GM23338 (cell line): ENCODE measurements around the gene DMRTB1. TPM values are rescaled to one million over a fixed set of nuclear protein-coding genes. Genes with fewer than 3 reads are reported as not detected.

Source experiments
- ATAC-seq: fragments of 200-7000 bp; cut with Tn5 transposase; 3 replicates; pipeline ENCODE4 v1.9.1; 2020
- DNase-seq: peaks from one replicate; pipeline ENCODE4 v3.0.0-alpha.2; 2015; ENCODE audit warnings: low spot score
- H2AFZ ChIP-seq: fragments of 200-600 bp; sonication (generic); 2 replicates; pipeline ENCODE4 v1.8.0; 2016; ENCODE audit warnings: antibody characterized with exemption, mild to moderate bottlenecking, moderate library complexity
- H3F3A ChIP-seq: fragments of 200-600 bp; sonication (generic); replicated peaks from 2 replicates; pipeline ENCODE4 v1.8.0; 2017; ENCODE audit warnings: antibody characterized with exemption, mixed run types, low read depth
- H3K27ac ChIP-seq: fragments of 200-600 bp; sonication (generic); 2 replicates; pipeline ENCODE4 v1.6.1; 2016; ENCODE audit warnings: low read depth
- H3K27me3 ChIP-seq: fragments of 200-600 bp; sonication (generic); 2 replicates; pipeline ENCODE4 v1.8.0; 2016; ENCODE audit warnings: mild to moderate bottlenecking, mixed run types, moderate library complexity; ENCODE audit not compliant: insufficient read depth
- H3K36me3 ChIP-seq: fragments of 200-600 bp; sonication (generic); 2 replicates; pipeline ENCODE4 v1.8.0; 2016; ENCODE audit warnings: mild to moderate bottlenecking; ENCODE audit not compliant: insufficient read depth
- H3K4me1 ChIP-seq: fragments of 200-600 bp; sonication (generic); 2 replicates; pipeline ENCODE4 v1.8.0; 2016; ENCODE audit warnings: mild to moderate bottlenecking, moderate library complexity; ENCODE audit not compliant: insufficient read depth
- H3K4me2 ChIP-seq: fragments of 200-600 bp; sonication (generic); 2 replicates; pipeline ENCODE4 v1.7.1; 2017; ENCODE audit warnings: mixed run types
- H3K4me3 ChIP-seq: fragments of 200-600 bp; sonication (generic); 2 replicates; pipeline ENCODE4 v1.6.1; 2016; ENCODE audit warnings: mixed run types
- H3K79me2 ChIP-seq: fragments of 200-600 bp; sonication (generic); replicated peaks from 2 replicates; pipeline ENCODE4 v1.8.0; 2017; ENCODE audit warnings: mild to moderate bottlenecking; ENCODE audit not compliant: insufficient read depth
- H3K9me2 ChIP-seq: fragments of 200-600 bp; sonication (generic); 2 replicates; pipeline ENCODE4 v1.8.0; 2017; ENCODE audit not compliant: insufficient read depth
- H4K20me1 ChIP-seq: fragments of 200-600 bp; sonication (generic); replicated peaks from 2 replicates; pipeline ENCODE4 v1.8.0; 2017; ENCODE audit warnings: mild to moderate bottlenecking; ENCODE audit not compliant: insufficient read depth
- H3K27ac Mint-ChIP-seq: 2 replicates; pipeline ENCODE4 v1.8.0; 2020; ENCODE audit warnings: inconsistent platforms, mild to moderate bottlenecking, moderate library complexity, mixed read lengths
- H3K27me3 Mint-ChIP-seq: 3 replicates; pipeline ENCODE4 v1.8.0; 2022; ENCODE audit warnings: low read depth, mild to moderate bottlenecking, moderate library complexity, mixed read lengths, inconsistent platforms; ENCODE audit not compliant: insufficient read depth, poor library complexity
- H3K36me3 Mint-ChIP-seq: 3 replicates; pipeline ENCODE4 v1.8.0; 2021; ENCODE audit warnings: low read depth, mild to moderate bottlenecking, inconsistent platforms, moderate library complexity, mixed read lengths
- H3K4me1 Mint-ChIP-seq: 3 replicates; pipeline ENCODE4 v1.8.0; 2020; ENCODE audit warnings: mild to moderate bottlenecking, inconsistent platforms, mixed read lengths
- H3K4me3 Mint-ChIP-seq: 3 replicates; pipeline ENCODE4 v1.8.0; 2021; ENCODE audit warnings: moderate library complexity, mild to moderate bottlenecking, inconsistent platforms, mixed read lengths
- H3K9me3 Mint-ChIP-seq: 3 replicates; pipeline ENCODE4 v1.8.0; 2020; ENCODE audit warnings: moderate library complexity, mild to moderate bottlenecking, inconsistent platforms, mixed read lengths
- polyA plus RNA-seq: library from polyadenylated mRNA; unstranded; fragments of >200 nt; fragmentation: Nextera tagmentation; extraction: Ambion mirVana; gene quantifications from 2 replicates; pipeline ENCODE4 v1.2.1, GENCODE V29; 2016
- total RNA-seq: library from RNA; depleted of rRNA; stranded (reverse); fragments of >200 nt; shearing (Covaris generic); gene quantifications from 2 replicates; pipeline ENCODE4 v1.2.3, GENCODE V29; 2014
- TF ChIP-seq, protein P1 (sequence below): fragments of 250-450 bp; sonication (Bioruptor Pico); IDR thresholded peaks from 2 replicates; pipeline ENCODE4 v1.5.0; 2020; ENCODE audit warnings: mild to moderate bottlenecking, moderate library complexity
- TF ChIP-seq, protein P2 (sequence below), 2 experiments: fragments of 200-600 bp in 1 of 2; sonication (generic) in 1 of 2; conservative IDR thresholded peaks; 2 replicates each; pipeline versions ENCODE4 v1.5.1 to v1.6.1; 2016 to 2017; ENCODE audit warnings: antibody characterized with exemption in 2 of 2, low read depth in 2 of 2, mild to moderate bottlenecking in 2 of 2, moderate library complexity in 1 of 2

The DMRTB1 gene
- total and polyA plus RNA-seq, 2 experiments from 2014 or later = 0.27 to 1.2 TPM

DNA sequence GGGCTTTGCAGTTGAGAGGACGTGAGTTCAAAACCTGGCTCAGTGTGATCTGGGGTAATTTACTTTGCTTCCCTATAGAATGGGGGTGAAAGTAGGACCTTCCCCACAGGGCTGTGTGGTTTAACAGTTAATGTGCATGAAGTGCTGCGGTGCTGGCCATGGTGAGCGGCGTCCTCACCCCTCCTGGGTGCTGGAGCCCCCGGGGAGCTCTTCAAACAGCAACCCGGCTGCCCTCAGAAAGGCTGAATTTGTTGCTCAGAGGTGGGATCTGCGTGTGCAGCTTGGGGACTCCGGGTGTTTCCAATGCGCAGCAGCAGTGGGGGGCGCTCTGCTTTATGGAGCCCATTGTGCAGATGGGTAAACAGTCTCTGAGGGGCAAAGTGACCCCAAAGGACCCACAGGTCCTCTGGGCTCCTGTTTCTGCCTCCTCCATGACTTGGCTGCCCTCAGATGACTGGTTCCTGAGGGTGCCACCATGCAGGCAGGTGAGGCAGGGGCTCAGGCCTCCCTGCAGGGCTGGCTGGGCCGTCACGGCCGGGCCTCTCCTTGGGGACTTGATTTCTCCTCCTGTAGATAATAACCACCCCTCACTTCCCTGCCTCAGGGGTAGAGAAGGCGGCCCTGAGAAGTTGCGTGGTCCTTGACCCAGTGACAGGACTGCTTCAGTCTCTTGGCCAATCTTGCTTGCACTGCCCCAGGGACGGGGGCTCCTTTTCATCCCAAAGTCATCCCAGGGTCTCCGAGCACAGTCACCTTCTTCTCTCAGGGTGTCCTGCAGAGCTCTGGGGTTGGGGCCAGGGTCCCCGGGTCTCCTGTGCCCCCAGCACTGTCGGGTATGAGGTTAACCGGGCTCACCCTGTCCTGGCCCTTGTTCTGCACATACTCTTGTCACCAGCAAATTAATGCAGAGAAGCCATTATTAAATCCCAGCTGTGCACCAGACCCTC lies 40.3 kb downstream of the DMRTB1 start:
- Histone ChIP-seq H3K27me3 (no peaks in the 10 kb centered on the region), H3K79me2 (no peaks in the 10 kb centered on the region), H2AFZ (peak overlapping the region; percentile 59), H3K27ac (no peak overlapping the region), H3K36me3 (no peaks in the 10 kb centered on the region), H3K9me2 (no peaks in the 10 kb centered on the region), H3K4me3 (no peak overlapping the region), H3F3A (no peaks in the 10 kb centered on the region), H3K4me2 (no peak overlapping the region), H4K20me1 (no peaks in the 10 kb centered on the region), H3K4me1 (peaks cover 5% of the 10 kb centered on the region; the same call in 1 of the 2 replicates)
- Mint-ChIP-seq H3K27ac (no peak overlapping the region), H3K4me3 (no peak overlapping the region), H3K4me1 (peaks cover 20% of the 10 kb centered on the region), H3K9me3 (no peaks in the 10 kb centered on the region), H3K36me3 (no peaks in the 10 kb centered on the region), H3K27me3 (peaks cover 28% of the 10 kb centered on the region)
- DNase-seq (no peak), ATAC-seq (no peak)
- TF ChIP-seq, protein P1, sequence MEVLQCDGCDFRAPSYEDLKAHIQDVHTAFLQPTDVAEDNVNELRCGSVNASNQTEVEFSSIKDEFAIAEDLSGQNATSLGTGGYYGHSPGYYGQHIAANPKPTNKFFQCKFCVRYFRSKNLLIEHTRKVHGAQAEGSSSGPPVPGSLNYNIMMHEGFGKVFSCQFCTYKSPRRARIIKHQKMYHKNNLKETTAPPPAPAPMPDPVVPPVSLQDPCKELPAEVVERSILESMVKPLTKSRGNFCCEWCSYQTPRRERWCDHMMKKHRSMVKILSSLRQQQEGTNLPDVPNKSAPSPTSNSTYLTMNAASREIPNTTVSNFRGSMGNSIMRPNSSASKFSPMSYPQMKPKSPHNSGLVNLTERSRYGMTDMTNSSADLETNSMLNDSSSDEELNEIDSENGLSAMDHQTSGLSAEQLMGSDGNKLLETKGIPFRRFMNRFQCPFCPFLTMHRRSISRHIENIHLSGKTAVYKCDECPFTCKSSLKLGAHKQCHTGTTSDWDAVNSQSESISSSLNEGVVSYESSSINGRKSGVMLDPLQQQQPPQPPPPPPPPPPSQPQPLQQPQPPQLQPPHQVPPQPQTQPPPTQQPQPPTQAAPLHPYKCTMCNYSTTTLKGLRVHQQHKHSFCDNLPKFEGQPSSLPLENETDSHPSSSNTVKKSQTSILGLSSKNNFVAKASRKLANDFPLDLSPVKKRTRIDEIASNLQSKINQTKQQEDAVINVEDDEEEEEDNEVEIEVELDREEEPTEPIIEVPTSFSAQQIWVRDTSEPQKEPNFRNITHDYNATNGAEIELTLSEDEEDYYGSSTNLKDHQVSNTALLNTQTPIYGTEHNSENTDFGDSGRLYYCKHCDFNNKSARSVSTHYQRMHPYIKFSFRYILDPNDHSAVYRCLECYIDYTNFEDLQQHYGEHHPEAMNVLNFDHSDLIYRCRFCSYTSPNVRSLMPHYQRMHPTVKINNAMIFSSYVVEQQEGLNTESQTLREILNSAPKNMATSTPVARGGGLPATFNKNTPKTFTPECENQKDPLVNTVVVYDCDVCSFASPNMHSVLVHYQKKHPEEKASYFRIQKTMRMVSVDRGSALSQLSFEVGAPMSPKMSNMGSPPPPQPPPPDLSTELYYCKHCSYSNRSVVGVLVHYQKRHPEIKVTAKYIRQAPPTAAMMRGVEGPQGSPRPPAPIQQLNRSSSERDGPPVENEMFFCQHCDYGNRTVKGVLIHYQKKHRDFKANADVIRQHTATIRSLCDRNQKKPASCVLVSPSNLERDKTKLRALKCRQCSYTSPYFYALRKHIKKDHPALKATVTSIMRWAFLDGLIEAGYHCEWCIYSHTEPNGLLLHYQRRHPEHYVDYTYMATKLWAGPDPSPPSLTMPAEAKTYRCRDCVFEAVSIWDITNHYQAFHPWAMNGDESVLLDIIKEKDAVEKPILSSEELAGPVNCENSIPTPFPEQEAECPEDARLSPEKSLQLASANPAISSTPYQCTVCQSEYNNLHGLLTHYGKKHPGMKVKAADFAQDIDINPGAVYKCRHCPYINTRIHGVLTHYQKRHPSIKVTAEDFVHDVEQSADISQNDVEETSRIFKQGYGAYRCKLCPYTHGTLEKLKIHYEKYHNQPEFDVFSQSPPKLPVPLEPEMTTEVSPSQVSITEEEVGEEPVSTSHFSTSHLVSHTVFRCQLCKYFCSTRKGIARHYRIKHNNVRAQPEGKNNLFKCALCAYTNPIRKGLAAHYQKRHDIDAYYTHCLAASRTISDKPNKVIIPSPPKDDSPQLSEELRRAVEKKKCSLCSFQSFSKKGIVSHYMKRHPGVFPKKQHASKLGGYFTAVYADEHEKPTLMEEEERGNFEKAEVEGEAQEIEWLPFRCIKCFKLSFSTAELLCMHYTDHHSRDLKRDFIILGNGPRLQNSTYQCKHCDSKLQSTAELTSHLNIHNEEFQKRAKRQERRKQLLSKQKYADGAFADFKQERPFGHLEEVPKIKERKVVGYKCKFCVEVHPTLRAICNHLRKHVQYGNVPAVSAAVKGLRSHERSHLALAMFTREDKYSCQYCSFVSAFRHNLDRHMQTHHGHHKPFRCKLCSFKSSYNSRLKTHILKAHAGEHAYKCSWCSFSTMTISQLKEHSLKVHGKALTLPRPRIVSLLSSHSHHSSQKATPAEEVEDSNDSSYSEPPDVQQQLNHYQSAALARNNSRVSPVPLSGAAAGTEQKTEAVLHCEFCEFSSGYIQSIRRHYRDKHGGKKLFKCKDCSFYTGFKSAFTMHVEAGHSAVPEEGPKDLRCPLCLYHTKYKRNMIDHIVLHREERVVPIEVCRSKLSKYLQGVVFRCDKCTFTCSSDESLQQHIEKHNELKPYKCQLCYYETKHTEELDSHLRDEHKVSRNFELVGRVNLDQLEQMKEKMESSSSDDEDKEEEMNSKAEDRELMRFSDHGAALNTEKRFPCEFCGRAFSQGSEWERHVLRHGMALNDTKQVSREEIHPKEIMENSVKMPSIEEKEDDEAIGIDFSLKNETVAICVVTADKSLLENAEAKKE (CRISPR knock-in tag) = no peak
- TF ChIP-seq, protein P2, sequence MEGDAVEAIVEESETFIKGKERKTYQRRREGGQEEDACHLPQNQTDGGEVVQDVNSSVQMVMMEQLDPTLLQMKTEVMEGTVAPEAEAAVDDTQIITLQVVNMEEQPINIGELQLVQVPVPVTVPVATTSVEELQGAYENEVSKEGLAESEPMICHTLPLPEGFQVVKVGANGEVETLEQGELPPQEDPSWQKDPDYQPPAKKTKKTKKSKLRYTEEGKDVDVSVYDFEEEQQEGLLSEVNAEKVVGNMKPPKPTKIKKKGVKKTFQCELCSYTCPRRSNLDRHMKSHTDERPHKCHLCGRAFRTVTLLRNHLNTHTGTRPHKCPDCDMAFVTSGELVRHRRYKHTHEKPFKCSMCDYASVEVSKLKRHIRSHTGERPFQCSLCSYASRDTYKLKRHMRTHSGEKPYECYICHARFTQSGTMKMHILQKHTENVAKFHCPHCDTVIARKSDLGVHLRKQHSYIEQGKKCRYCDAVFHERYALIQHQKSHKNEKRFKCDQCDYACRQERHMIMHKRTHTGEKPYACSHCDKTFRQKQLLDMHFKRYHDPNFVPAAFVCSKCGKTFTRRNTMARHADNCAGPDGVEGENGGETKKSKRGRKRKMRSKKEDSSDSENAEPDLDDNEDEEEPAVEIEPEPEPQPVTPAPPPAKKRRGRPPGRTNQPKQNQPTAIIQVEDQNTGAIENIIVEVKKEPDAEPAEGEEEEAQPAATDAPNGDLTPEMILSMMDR (conservative IDR thresholded peaks at IDR 0.05; ENCODE audit: low read depth in 2 of 2) = 0 out of 4 replicates have a peak, but pooled peaks of 1 of the 2 experiments have one; percentile 19
